HepG2 (cell line): ENCODE data around the gene TASOR2. TPM values are rescaled to one million over a fixed set of nuclear protein-coding genes. Genes with fewer than 3 reads are reported as not detected.

ENCODE experiments used
- AKAP8 ChIP-seq: sonication (generic); formaldehyde crosslinking; IDR thresholded peaks from 2 replicates; pipeline ENCODE4 v1.5.1; 2020; ENCODE audit warnings: mild to moderate bottlenecking, missing genetic modification reagents
- ATF1 ChIP-seq: IDR thresholded peaks from 2 replicates; pipeline ENCODE4 v1.6.1; 2016; ENCODE audit warnings: mild to moderate bottlenecking, control low read depth
- BCL6 ChIP-seq: IDR thresholded peaks from 2 replicates; pipeline ENCODE4 v1.6.1; 2016; ENCODE audit warnings: missing genetic modification reagents, missing compliant biosample characterization
- CBX5 ChIP-seq: sonication (generic); formaldehyde crosslinking; IDR thresholded peaks from 2 replicates; pipeline ENCODE4 v1.4.0; 2020; ENCODE audit warnings: missing genetic modification reagents, borderline replicate concordance
- DMTF1 ChIP-seq: sonication (generic); formaldehyde crosslinking; IDR thresholded peaks from 2 replicates; pipeline ENCODE4 v1.4.0; 2020; ENCODE audit warnings: mild to moderate bottlenecking, missing genetic modification reagents
- ELF1 ChIP-seq: sonication (generic); formaldehyde crosslinking; IDR thresholded peaks from 2 replicates; pipeline ENCODE4 v1.4.0; 2020; ENCODE audit warnings: missing genetic modification reagents
- MAFK ChIP-seq, 2 experiments: IDR thresholded peaks in 1 of 2; conservative IDR thresholded peaks in 1 of 2; 2 replicates each; pipeline ENCODE4 v1.6.1; 2011; ENCODE audit warnings: improper control_type of control experiment in 2 of 2, low read length in 2 of 2
- MLX ChIP-seq: IDR thresholded peaks from 2 replicates; pipeline ENCODE4 v1.6.1; 2016
- NR2F6 ChIP-seq, 2 experiments: IDR thresholded peaks; 2 replicates each; pipeline ENCODE4 v1.6.1; 2016; ENCODE audit warnings: antibody characterized with exemption in 1 of 2, mild to moderate bottlenecking in 1 of 2
- RBM39 ChIP-seq: fragments of 200-400 bp; formaldehyde crosslinking; IDR thresholded peaks from one replicate; pipeline ENCODE4 v1.6.1; 2018; ENCODE audit warnings: antibody characterized with exemption, mild to moderate bottlenecking, low read depth, low read length; ENCODE audit not compliant: poor library complexity, severe bottlenecking
- RFXAP ChIP-seq: sonication (generic); formaldehyde crosslinking; IDR thresholded peaks from 2 replicates; pipeline ENCODE4 v1.4.0; 2020; ENCODE audit warnings: missing genetic modification reagents, borderline replicate concordance
- SSRP1 ChIP-seq: IDR thresholded peaks from 2 replicates; pipeline ENCODE4 v1.6.1; 2016; ENCODE audit warnings: control low read depth
- ZBTB25 ChIP-seq: IDR thresholded peaks from 2 replicates; pipeline ENCODE4 v1.6.1; 2018; ENCODE audit warnings: missing genetic modification reagents
- ZEB1 ChIP-seq: IDR thresholded peaks from 2 replicates; pipeline ENCODE4 v1.6.1; 2012; ENCODE audit warnings: mild to moderate bottlenecking, low read depth, inconsistent platforms; ENCODE audit not compliant: insufficient replicate concordance
- ZFP1 ChIP-seq: IDR thresholded peaks from 2 replicates; pipeline ENCODE4 v1.6.1; 2016
- ZNF333 ChIP-seq: sonication (generic); formaldehyde crosslinking; IDR thresholded peaks from 2 replicates; pipeline ENCODE4 v1.4.0; 2020; ENCODE audit warnings: mild to moderate bottlenecking, missing genetic modification reagents, borderline replicate concordance
- ZNF33A ChIP-seq: sonication (generic); formaldehyde crosslinking; IDR thresholded peaks from 2 replicates; pipeline ENCODE4 v1.5.1; 2020; ENCODE audit warnings: missing genetic modification reagents, mild to moderate bottlenecking, moderate library complexity, borderline replicate concordance
- ZNF343 ChIP-seq: sonication (generic); formaldehyde crosslinking; IDR thresholded peaks from 2 replicates; pipeline ENCODE4 v1.4.0; 2020; ENCODE audit warnings: mild to moderate bottlenecking, missing genetic modification reagents
- ZNF598 ChIP-seq: sonication (generic); formaldehyde crosslinking; IDR thresholded peaks from 2 replicates; pipeline ENCODE4 v1.5.1; 2020; ENCODE audit warnings: mild to moderate bottlenecking, missing genetic modification reagents, borderline replicate concordance
- ZNF607 ChIP-seq: sonication (generic); formaldehyde crosslinking; IDR thresholded peaks from 2 replicates; pipeline ENCODE4 v1.5.1; 2020; ENCODE audit warnings: missing genetic modification reagents, mild to moderate bottlenecking, borderline replicate concordance
- ZNF703 ChIP-seq: sonication (generic); formaldehyde crosslinking; IDR thresholded peaks from 2 replicates; pipeline ENCODE4 v1.5.1; 2020; ENCODE audit warnings: missing genetic modification reagents, mild to moderate bottlenecking, moderate library complexity, borderline replicate concordance
- ZNF792 ChIP-seq: IDR thresholded peaks from 2 replicates; pipeline ENCODE4 v1.6.1; 2016
- ZNF883 ChIP-seq: sonication (generic); formaldehyde crosslinking; IDR thresholded peaks from 2 replicates; pipeline ENCODE4 v1.5.1; 2020; ENCODE audit warnings: mild to moderate bottlenecking, missing genetic modification reagents; ENCODE audit errors: not compliant biosample characterization
- ZSCAN20 ChIP-seq: sonication (generic); formaldehyde crosslinking; IDR thresholded peaks from 2 replicates; pipeline ENCODE4 v1.4.0; 2020; ENCODE audit warnings: missing genetic modification reagents, mild to moderate bottlenecking, borderline replicate concordance
- polyA plus RNA-seq, 8 experiments: library from polyadenylated mRNA; depleted of rRNA in 3 of 8; stranded (reverse) in 7 of 8; unstranded in 1 of 8; fragments of >200 nt; fragmentation: Illumina TruSeq in 4 of 8; extraction: Trizol in 4 of 8; gene quantifications; 2 replicates each; pipeline versions ENCODE4 v1.2.1 to v1.2.3, GENCODE V29; 2011 to 2016; ENCODE audit warnings: low read depth in 4 of 8, missing spikeins in 1 of 8, mixed read lengths in 1 of 8; ENCODE audit not compliant: insufficient read depth in 1 of 8
- total RNA-seq, 5 experiments: library from RNA; depleted of rRNA; stranded (reverse); fragments of >200 nt; fragmentation: Illumina TruSeq; extraction: Trizol; gene quantifications; 2 replicates each; pipeline ENCODE4 v1.2.3, GENCODE V29; 2016; ENCODE audit warnings: low read depth in 1 of 5

The TASOR2 gene
- total and polyA plus RNA-seq, 2 of the 13 experiments (the other 11 are each of a cell fraction or from before 2014, with no cell fraction given), result 24.2 to 55.3 TPM

GRCh38 chr10:5692461-5693358 is 8.1 kb downstream of the TASOR2 start (continued):
- TF ChIP-seq MLX (CRISPR knock-in tag) (peak; percentile 71), ZFP1 (0 out of 2 replicates have a peak, but pooled peaks have one; percentile 50), ZNF883 (CRISPR knock-in tag) (peak; percentile 78), BCL6 (peak; percentile 73), DMTF1 (CRISPR knock-in tag) (no peak), NR2F6 (IDR thresholded peaks at IDR 0.05) (no peak; the same call in none of the 2 replicates), NR2F6 (CRISPR knock-in tag; IDR thresholded peaks at IDR 0.05) (peak; percentile 37), ZNF333 (CRISPR knock-in tag) (no peak), MAFK (conservative IDR thresholded peaks at IDR 0.05 in 1 of 2, IDR thresholded peaks at IDR 0.05 in 1 of 2; ENCODE audit: low read length in 2 of 2) (no peak), SSRP1 (no peak), CBX5 (CRISPR knock-in tag) (no peak; the same call in 1 of the 2 replicates), ZNF598 (CRISPR knock-in tag) (peak; percentile 89), ZNF703 (CRISPR knock-in tag) (no peak), ZSCAN20 (0 out of 2 replicates have a peak, but pooled peaks have one; percentile 66), ZNF343 (no peak), RBM39 (no peak), ELF1 (CRISPR knock-in tag) (peak; percentile 64), ZNF33A (no peak), RFXAP (CRISPR knock-in tag) (0 out of 2 replicates have a peak, but pooled peaks have one; percentile 25), ZNF607 (peak; percentile 91), ATF1 (CRISPR knock-in tag) (0 out of 2 replicates have a peak, but pooled peaks have one; percentile 32), ZNF792 (CRISPR knock-in tag) (peak; percentile 84), AKAP8 (CRISPR knock-in tag) (peak; percentile 94), ZBTB25 (CRISPR knock-in tag) (peak; percentile 73; the same call in 1 of the 2 replicates), ZEB1 (no peak)
